22Rv1 (cell line): ENCODE measurements around the gene B4GALT5.
"Not testable (repeated sequence)": the region's sequence is repeated elsewhere in the genome, so short reads cannot be mapped to it uniquely, and the experiment has no call there.

ENCODE experiments used
- CTCF ChIP-seq: fragments of 450-650 bp; IDR thresholded peaks from 2 replicates; pipeline ENCODE4 v1.5.1; 2017; ENCODE audit warnings: mild to moderate bottlenecking
- ZFX ChIP-seq: fragments of 450-650 bp; IDR thresholded peaks from 2 replicates; pipeline ENCODE4 v1.6.1; 2017; ENCODE audit warnings: antibody characterized with exemption, borderline replicate concordance

DNA sequence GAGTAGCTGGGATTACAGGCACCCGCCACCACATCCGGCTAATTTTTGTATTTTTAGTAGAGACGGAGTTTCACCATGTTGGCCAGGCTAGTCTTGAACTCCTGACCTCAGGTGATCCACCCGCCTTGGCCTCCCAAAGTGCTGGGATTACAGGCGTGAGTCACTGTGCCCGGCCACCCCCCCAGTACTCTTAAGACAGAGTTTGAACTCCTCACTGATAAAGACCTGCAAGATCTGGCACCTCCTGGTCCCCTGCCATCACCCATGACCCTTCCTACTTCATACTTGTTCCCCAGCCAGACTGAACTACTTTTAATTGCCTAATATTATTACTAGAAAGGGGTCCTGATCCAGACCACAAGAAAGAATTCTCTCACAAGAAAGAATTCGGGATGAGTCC lies 48.2 kb upstream of the B4GALT5 start:
- not testable (repeated sequence) for TF ChIP-seq CTCF, ZFX
